GM10266 (cell line): ENCODE data around the gene TNRC6C.
"Not testable (repeated sequence)": the region's sequence is repeated elsewhere in the genome, so short reads cannot be mapped to it uniquely, and the experiment has no call there.

ENCODE experiments used
- DNase-seq: peaks from one replicate; pipeline ENCODE4 v3.0.0; 2012; ENCODE audit errors: extremely low spot score
- TF ChIP-seq, protein P1 (sequence below): IDR thresholded peaks from 2 replicates; pipeline ENCODE4 v1.5.1; 2012; ENCODE audit warnings: mild to moderate bottlenecking, low read depth; ENCODE audit not compliant: control insufficient read depth, insufficient read depth; ENCODE audit errors: missing control alignments

The TNRC6C gene

DNA sequence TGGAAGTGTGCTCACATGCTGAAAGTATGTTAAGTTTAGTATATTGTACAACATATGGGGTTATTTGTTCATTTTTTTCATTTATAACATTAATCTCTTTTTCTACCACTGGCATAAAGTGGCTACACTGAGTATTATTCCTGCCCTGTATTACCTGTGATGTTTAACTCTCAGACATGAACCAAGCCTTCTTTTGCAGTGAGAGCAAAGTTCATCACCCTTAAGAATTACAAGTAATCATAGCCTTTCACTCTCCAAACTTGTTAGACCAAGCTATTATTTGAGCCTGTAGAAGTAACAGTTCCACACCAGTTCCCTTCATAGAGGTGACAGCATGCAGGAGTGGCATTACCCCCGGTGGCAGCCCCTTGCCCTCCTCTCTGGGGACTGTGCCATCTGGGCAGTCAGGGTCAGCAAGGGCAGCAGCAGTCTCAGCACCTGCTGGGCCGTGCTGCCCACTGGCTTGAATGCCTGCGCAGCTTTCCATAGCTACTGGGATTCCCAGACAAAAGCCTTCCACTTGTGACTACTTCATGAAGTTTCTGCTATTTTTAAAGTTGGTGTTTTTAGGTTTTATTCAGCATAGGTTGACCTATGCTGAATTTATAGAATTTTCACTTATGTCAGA, 98.7 kb downstream of the TNRC6C start:
- TF ChIP-seq, protein P1, sequence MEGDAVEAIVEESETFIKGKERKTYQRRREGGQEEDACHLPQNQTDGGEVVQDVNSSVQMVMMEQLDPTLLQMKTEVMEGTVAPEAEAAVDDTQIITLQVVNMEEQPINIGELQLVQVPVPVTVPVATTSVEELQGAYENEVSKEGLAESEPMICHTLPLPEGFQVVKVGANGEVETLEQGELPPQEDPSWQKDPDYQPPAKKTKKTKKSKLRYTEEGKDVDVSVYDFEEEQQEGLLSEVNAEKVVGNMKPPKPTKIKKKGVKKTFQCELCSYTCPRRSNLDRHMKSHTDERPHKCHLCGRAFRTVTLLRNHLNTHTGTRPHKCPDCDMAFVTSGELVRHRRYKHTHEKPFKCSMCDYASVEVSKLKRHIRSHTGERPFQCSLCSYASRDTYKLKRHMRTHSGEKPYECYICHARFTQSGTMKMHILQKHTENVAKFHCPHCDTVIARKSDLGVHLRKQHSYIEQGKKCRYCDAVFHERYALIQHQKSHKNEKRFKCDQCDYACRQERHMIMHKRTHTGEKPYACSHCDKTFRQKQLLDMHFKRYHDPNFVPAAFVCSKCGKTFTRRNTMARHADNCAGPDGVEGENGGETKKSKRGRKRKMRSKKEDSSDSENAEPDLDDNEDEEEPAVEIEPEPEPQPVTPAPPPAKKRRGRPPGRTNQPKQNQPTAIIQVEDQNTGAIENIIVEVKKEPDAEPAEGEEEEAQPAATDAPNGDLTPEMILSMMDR, result no peak
- DNase-seq, result no peak

DNA sequence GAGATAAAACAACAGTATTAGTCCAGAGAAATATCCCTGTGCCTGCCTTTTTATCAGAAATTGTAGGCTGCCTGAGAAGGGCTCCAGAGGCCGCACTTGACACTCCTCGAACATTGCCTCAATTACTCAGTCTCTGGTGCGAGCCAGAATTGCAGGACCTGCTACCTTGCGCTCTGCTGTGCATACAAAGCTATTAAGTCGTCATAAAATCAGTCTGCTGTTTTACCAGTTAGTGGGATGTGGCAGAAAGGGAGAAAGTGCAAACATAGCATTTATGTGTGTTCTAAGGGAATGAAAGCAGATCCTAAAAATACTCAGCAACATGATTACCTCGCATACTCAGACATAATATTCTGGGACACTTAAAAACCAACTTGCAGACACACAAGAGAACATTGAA, 99.5 kb downstream of the TNRC6C start:
- TF ChIP-seq, protein P1, result no peak
- DNase-seq, result no peak

DNA sequence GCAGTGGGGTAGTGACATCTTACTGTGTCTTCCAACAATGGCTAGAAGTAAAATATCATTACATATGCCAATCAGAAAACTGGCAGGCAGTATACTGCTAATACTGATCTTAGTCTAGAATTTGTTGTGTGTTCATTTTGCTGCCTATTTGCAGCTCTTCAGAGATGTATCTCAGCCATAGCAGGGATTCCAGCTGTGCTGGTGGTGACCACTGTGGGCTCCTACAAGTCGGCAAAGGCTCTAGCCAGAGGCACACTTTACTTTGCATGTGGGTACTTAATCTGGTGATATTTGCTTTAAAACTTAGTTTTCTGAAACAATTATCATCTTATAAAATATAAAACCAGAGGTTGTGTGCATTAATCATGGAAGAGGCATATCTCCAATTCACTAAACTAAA, 100.1 kb downstream of the TNRC6C start:
- DNase-seq, result no peak
- TF ChIP-seq, protein P1, result no peak

DNA sequence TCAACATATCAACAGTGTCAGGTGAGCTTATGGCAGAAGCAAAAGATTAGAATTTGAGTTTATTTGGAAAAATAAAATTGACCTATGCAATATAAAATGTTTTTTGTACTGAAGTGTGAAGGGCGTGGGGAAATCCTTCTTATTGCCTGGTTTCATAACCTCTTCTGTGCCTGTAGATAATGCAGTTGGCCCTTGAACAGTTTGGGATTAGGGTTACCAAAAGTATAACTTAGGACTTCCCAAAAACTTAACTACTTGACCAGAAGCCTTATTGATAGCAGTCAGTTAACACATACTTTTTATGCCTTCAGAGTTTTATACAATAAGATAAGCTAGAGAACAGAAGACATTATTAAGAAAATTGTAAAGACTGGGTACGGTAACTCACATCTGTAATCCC, 104.1 kb downstream of the TNRC6C start:
- no peak for DNase-seq
- TF ChIP-seq, protein P1, result no peak

DNA sequence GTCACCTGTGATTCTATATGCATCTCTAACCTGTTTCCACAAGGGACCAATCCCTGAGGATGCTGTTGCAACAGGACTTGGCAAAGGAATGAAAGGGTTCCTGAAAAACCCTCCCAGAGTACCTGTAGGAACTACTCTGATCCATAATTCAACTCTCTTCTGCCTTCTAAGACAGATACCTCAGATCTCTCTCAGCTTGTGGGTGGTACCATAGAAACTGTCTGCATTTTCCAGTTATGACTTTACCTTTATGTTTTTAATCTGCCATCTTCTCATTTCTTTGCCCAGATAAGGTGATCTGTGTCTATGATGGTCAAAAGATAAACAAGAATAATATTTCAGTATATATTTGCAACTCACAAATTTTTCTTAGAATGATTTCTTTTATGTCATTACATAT, 105.0 kb downstream of the TNRC6C start:
- TF ChIP-seq, protein P1, result no peak
- DNase-seq, result no peak

DNA sequence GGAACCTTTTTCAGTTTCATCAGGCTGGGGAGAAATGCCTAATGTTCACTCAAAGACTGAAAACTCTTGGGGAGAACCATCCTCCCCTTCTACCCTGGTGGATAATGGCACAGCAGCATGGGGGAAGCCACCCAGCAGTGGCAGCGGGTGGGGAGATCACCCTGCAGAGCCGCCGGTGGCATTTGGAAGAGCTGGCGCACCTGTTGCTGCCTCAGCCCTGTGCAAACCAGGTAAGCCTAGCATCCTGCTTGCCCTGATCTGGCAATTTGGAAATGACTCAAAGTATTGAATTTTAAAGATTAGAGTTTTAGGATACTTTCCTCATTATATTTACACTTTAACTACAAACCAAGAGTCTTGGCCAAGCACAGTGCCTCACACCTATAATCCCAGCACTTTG, 106.2 kb downstream of the TNRC6C start:
- DNase-seq, result no peak
- TF ChIP-seq, protein P1, result no peak

DNA sequence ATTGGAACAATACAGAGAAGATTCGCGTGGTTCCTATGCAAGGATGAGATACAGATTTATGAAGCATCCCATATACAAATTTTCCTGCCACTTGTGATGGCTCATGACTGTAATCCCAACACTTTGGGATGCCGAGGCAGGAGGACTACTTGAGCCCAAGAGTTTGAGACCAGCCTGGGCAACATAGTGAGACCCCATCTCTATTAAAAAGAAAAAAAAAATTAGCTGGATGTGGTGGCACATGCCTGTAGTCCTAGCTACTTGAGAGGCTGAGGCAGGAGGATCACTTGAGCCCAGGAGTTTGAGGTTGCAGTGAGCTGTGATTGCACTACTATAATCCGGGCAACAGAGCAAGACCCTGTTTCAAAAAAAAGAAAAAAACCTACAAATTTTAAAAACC, 108.5 kb downstream of the TNRC6C start:
- DNase-seq, result not testable (repeated sequence)

DNA sequence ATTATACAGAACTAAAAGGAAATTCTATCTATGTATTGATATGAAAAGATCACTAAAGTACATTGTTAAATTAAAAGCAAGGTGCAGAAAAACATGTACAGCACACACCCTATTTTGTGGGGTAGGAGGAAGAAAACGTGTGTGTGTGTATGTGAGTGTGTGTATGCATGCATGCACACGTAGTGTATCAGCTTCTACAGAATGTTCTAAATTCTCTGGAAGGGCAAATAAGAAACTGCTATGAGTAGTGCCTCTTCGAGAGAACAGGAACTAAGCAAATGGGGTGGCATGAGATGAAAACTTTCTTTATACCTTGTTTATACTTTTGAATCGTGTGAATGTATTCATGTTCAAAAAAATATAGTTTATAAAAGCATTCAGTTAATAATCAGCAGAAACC, 111.2 kb downstream of the TNRC6C start:
- no peak for DNase-seq
- TF ChIP-seq, protein P1, result no peak
